Measurements from ENCODE around the gene TGM3.

DNA sequence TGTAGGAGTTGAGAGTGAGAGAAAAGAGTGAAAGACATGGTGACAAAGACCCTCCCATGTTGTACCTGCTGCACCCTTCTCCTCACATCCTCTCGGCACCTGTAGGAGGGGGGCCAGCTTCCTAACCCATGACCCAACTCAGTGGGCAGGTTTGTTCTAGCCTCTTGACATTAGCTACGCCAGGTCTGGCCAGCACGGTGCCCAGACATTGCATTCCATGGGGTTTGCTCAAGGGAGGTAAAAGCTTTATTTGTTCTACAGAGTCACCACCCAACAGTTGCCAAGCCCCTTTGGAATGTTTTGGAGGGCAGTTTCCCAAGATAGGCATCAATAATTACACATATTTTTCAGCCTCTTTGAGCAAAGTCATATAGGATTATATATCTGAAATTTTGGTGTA, 62.2 kb downstream of the TGM3 start:
- TF ChIP-seq, protein P1, sequence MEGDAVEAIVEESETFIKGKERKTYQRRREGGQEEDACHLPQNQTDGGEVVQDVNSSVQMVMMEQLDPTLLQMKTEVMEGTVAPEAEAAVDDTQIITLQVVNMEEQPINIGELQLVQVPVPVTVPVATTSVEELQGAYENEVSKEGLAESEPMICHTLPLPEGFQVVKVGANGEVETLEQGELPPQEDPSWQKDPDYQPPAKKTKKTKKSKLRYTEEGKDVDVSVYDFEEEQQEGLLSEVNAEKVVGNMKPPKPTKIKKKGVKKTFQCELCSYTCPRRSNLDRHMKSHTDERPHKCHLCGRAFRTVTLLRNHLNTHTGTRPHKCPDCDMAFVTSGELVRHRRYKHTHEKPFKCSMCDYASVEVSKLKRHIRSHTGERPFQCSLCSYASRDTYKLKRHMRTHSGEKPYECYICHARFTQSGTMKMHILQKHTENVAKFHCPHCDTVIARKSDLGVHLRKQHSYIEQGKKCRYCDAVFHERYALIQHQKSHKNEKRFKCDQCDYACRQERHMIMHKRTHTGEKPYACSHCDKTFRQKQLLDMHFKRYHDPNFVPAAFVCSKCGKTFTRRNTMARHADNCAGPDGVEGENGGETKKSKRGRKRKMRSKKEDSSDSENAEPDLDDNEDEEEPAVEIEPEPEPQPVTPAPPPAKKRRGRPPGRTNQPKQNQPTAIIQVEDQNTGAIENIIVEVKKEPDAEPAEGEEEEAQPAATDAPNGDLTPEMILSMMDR (IDR thresholded peaks at IDR 0.05), result no peak
- TF ChIP-seq POLR2A (IDR thresholded peaks at IDR 0.05) (no peak), EP300 (IDR thresholded peaks at IDR 0.05) (no peak)
